HG03521 (cell line): ENCODE measurements around the gene ADAT3.
"Not testable (repeated sequence)": the region's sequence is repeated elsewhere in the genome, so short reads cannot be mapped to it uniquely, and the experiment has no call there.

ENCODE experiments used
- ATAC-seq: cut with Tn5 transposase; IDR thresholded peaks from one replicate; pipeline ENCODE4 v1.9.1; 2021; ENCODE audit warnings: mild to moderate bottlenecking, moderate library complexity; ENCODE audit not compliant: unreplicated experiment

ADAT3 gene

GRCh38 chr19:1866693-1867348, 38.4 kb upstream of the ADAT3 start:
- no peak for ATAC-seq

- no peak for ATAC-seq
Measured at GRCh38 chr19:1867349-1867724, 37.9 kb upstream of the ADAT3 start.

- no peak for ATAC-seq
Measured at GRCh38 chr19:1868971-1869370, 36.2 kb upstream of the ADAT3 start.

- ATAC-seq = no peak
Measured at GRCh38 chr19:1871140-1871597, 34.0 kb upstream of the ADAT3 start.

- ATAC-seq = no peak
Measured at GRCh38 chr19:1871630-1872029, 33.6 kb upstream of the ADAT3 start.

GRCh38 chr19:1872807-1873523, 32.2 kb upstream of the ADAT3 start:
- no peak for ATAC-seq

GRCh38 chr19:1873524-1874473, 31.4 kb upstream of the ADAT3 start:
- no peak for ATAC-seq

- no peak for ATAC-seq
Measured at GRCh38 chr19:1874554-1875185, 30.5 kb upstream of the ADAT3 start.

GRCh38 chr19:1875265-1875645, 29.9 kb upstream of the ADAT3 start:
- ATAC-seq = not testable (repeated sequence)

- peak; percentile 81 for ATAC-seq
Measured at GRCh38 chr19:1875646-1876495, 29.3 kb upstream of the ADAT3 start.

GRCh38 chr19:1876496-1877279, 28.5 kb upstream of the ADAT3 start:
- ATAC-seq = not testable (repeated sequence)

- not testable (repeated sequence) for ATAC-seq
Measured at GRCh38 chr19:1877280-1877660, 27.9 kb upstream of the ADAT3 start.

GRCh38 chr19:1878583-1878982, 26.6 kb upstream of the ADAT3 start:
- not testable (repeated sequence) for ATAC-seq

- ATAC-seq = not testable (repeated sequence)
Measured at GRCh38 chr19:1879982-1880381, 25.2 kb upstream of the ADAT3 start.

GRCh38 chr19:1880611-1881392, 24.4 kb upstream of the ADAT3 start:
- ATAC-seq = no peak

GRCh38 chr19:1881393-1882088, 23.7 kb upstream of the ADAT3 start:
- ATAC-seq = not testable (repeated sequence)

GRCh38 chr19:1882089-1882785, 23.0 kb upstream of the ADAT3 start:
- ATAC-seq = no peak
